OCI-LY7 (cell line): Measurements from ENCODE around the gene CREB3.

ENCODE experiments used
- EZH2phosphoT487 ChIP-seq: fragments of 200-600 bp; sonication (generic); IDR thresholded peaks from 2 replicates; pipeline ENCODE4 v1.6.1; 2018; ENCODE audit warnings: low read depth, borderline replicate concordance, mild to moderate bottlenecking, mixed run types, antibody characterized with exemption, low read length, moderate library complexity, mixed read lengths
- TF ChIP-seq, protein P1 (sequence below): fragments of 200-600 bp; sonication (generic); conservative IDR thresholded peaks from 2 replicates; pipeline ENCODE4 v1.5.1; 2014; ENCODE audit warnings: mild to moderate bottlenecking, antibody characterized with exemption, low read length, moderate library complexity, mixed read lengths

DNA sequence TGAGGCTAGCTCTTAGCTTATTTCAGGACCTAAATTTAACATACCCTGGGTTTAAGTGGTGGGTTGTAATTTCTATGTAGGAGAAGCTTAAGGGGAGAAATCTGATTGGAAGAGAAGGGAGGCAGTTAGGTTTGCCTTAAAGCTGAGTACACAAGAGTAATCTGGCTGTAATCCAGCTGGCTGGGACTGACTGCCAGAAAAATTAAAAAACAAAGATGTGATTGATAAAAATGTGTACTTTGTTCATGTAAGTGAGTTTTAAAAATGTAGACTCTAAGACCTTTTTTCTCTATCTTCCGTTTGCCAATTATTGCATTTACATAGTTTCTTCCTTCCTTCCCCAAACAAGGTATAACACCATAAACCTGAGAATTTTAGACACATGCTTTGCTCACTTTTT lies 39.1 kb downstream of the CREB3 start:
- TF ChIP-seq, protein P1, sequence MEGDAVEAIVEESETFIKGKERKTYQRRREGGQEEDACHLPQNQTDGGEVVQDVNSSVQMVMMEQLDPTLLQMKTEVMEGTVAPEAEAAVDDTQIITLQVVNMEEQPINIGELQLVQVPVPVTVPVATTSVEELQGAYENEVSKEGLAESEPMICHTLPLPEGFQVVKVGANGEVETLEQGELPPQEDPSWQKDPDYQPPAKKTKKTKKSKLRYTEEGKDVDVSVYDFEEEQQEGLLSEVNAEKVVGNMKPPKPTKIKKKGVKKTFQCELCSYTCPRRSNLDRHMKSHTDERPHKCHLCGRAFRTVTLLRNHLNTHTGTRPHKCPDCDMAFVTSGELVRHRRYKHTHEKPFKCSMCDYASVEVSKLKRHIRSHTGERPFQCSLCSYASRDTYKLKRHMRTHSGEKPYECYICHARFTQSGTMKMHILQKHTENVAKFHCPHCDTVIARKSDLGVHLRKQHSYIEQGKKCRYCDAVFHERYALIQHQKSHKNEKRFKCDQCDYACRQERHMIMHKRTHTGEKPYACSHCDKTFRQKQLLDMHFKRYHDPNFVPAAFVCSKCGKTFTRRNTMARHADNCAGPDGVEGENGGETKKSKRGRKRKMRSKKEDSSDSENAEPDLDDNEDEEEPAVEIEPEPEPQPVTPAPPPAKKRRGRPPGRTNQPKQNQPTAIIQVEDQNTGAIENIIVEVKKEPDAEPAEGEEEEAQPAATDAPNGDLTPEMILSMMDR, result no peak
- no peak for TF ChIP-seq EZH2phosphoT487
